A549 (cell line): Measurements from ENCODE around the gene TAF4. TPM values are rescaled to one million over a fixed set of nuclear protein-coding genes. Genes with fewer than 3 reads are reported as not detected.

Experiments used
- ATAC-seq, 2 experiments: fragments of 200-7000 bp in 1 of 2; fragments of >200 bp in 1 of 2; cut with Nextera tagmentation in 1 of 2; cut with Tn5 transposase in 1 of 2; 3 replicates each; pipeline versions ENCODE4 v1.8.0 to v1.9.1; 2018 to 2020; ENCODE audit warnings: mild to moderate bottlenecking in 1 of 2, moderate library complexity in 1 of 2
- CTCF ChIA-PET: fragments of 300-600 bp; sonication (Branson Sonifier 250); formaldehyde crosslinking; extraction: SDS; loops from one replicate; lab custom pipeline; 2021; ENCODE audit warnings: antibody characterized with exemption, inconsistent platforms; lab: Yijun Ruan, JAX
- POLR2A ChIA-PET: fragments of 350-600 bp; formaldehyde crosslinking; extraction: SDS; loops from one replicate; lab custom pipeline; 2021; ENCODE audit warnings: antibody characterized with exemption, inconsistent platforms; lab: Yijun Ruan, JAX
- DNase-seq, 2 experiments: peaks; one replicate each; pipeline versions ENCODE4 v3.0.0 to v3.0.0-alpha.2; 2011 to 2016; ENCODE audit warnings: low read depth in 1 of 2, low spot score in 1 of 2
- FAIRE-seq: peaks from 2 replicates; lab custom pipeline; 2011; peaks lifted over from hg19 to GRCh38; lab: Jason Lieb, UNC
- H3K27ac ChIP-seq, 2 experiments: fragments of >200 bp; sonication (Bioruptor Twin); formaldehyde crosslinking; 3 replicates each; pipeline ENCODE4 v1.5.1; 2016 to 2017
- H3K4me1 ChIP-seq: fragments of >200 bp; sonication (Bioruptor Twin); formaldehyde crosslinking; 3 replicates; pipeline ENCODE4 v1.6.1; 2016
- H3K4me2 ChIP-seq: fragments of >200 bp; sonication (Bioruptor Twin); formaldehyde crosslinking; 3 replicates; pipeline ENCODE4 v1.6.1; 2016
- H3K4me3 ChIP-seq: fragments of >200 bp; sonication (Bioruptor Twin); formaldehyde crosslinking; 3 replicates; pipeline ENCODE4 v1.5.1; 2016
- H3K9me3 ChIP-seq: fragments of >200 bp; sonication (Bioruptor Twin); formaldehyde crosslinking; 3 replicates; pipeline ENCODE4 v1.6.1; 2016
- ATOH8 ChIP-seq: fragments of 250-450 bp; sonication (Bioruptor Pico); IDR thresholded peaks from 2 replicates; pipeline ENCODE4 v1.5.0; 2020; ENCODE audit warnings: low read depth, mild to moderate bottlenecking, moderate library complexity
- BHLHE40 ChIP-seq: IDR thresholded peaks from 2 replicates; pipeline ENCODE4 v1.6.1; 2012; ENCODE audit warnings: low read depth, low read length, inconsistent platforms
- CBX2 ChIP-seq: fragments of 200-600 bp; sonication (generic); IDR thresholded peaks from 2 replicates; pipeline ENCODE4 v1.6.1; 2016; ENCODE audit warnings: low read depth, mild to moderate bottlenecking, borderline replicate concordance
- CHD4 ChIP-seq: fragments of 200-600 bp; sonication (generic); IDR thresholded peaks from 2 replicates; pipeline ENCODE4 v1.6.1; 2016; ENCODE audit warnings: antibody characterized with exemption, mild to moderate bottlenecking, borderline replicate concordance
- CTCF ChIP-seq: fragments of >200 bp; sonication (Bioruptor Twin); formaldehyde crosslinking; IDR thresholded peaks from 3 replicates; pipeline ENCODE4 v1.5.1; 2016
- FOSB ChIP-seq: fragments of 250-450 bp; sonication (Bioruptor Pico); IDR thresholded peaks from 2 replicates; pipeline ENCODE4 v1.5.0; 2020; ENCODE audit warnings: mild to moderate bottlenecking, moderate library complexity
- HEYL ChIP-seq: fragments of 250-450 bp; sonication (Bioruptor Pico); IDR thresholded peaks from 2 replicates; pipeline ENCODE4 v1.8.0; 2021; ENCODE audit warnings: mild to moderate bottlenecking, moderate library complexity
- HOXB5 ChIP-seq: fragments of 250-450 bp; sonication (Bioruptor Pico); IDR thresholded peaks from 2 replicates; pipeline ENCODE4 v1.5.0; 2020; ENCODE audit warnings: mild to moderate bottlenecking, moderate library complexity
- MAFK ChIP-seq: fragments of 450-650 bp; IDR thresholded peaks from 2 replicates; pipeline ENCODE4 v1.6.1; 2014; ENCODE audit not compliant: partially characterized antibody
- NFE2L2 ChIP-seq: fragments of 150-350 bp; conservative IDR thresholded peaks from 2 replicates; pipeline ENCODE4 v1.6.1; 2014; ENCODE audit warnings: low read length
- NR3C1 ChIP-seq: fragments of >200 bp; sonication (Bioruptor Twin); formaldehyde crosslinking; IDR thresholded peaks from 3 replicates; pipeline ENCODE4 v1.6.1; 2017
- PHF8 ChIP-seq: fragments of 200-600 bp; sonication (generic); IDR thresholded peaks from 2 replicates; pipeline ENCODE4 v1.6.1; 2016; ENCODE audit warnings: low read depth, mild to moderate bottlenecking, antibody characterized with exemption, moderate library complexity, borderline replicate concordance
- POLR2AphosphoS2 ChIP-seq: conservative IDR thresholded peaks from 2 replicates; pipeline ENCODE4 v1.6.1; 2012; ENCODE audit warnings: low read length, improper control_type of control experiment, inconsistent platforms
- RFX5 ChIP-seq: fragments of 450-650 bp; IDR thresholded peaks from 2 replicates; pipeline ENCODE4 v1.7.1; 2014; ENCODE audit warnings: antibody characterized with exemption, mild to moderate bottlenecking, moderate library complexity
- SMC3 ChIP-seq: fragments of >200 bp; sonication (Bioruptor Twin); formaldehyde crosslinking; IDR thresholded peaks from 3 replicates; pipeline ENCODE4 v1.6.1; 2018; ENCODE audit warnings: inconsistent platforms
- TP53 ChIP-seq: fragments of 250-450 bp; sonication (Bioruptor Pico); IDR thresholded peaks from 2 replicates; pipeline ENCODE4 v1.5.0; 2021; ENCODE audit warnings: mild to moderate bottlenecking, moderate library complexity
- USF2 ChIP-seq: fragments of 450-650 bp; IDR thresholded peaks from 2 replicates; pipeline ENCODE4 v1.6.1; 2014; ENCODE audit warnings: antibody characterized with exemption
- ZSCAN20 ChIP-seq: fragments of 250-450 bp; sonication (Bioruptor Pico); IDR thresholded peaks from 2 replicates; pipeline ENCODE4 v1.8.0; 2022; ENCODE audit warnings: mild to moderate bottlenecking, moderate library complexity
- WGBS: methylation state at CpG from one replicate; pipeline ENCODE4 v1.1.6; 2017; ENCODE audit errors: missing lambda C conversion rate; 5-methylcytosine and 5-hydroxymethylcytosine counted together
- polyA plus RNA-seq, 4 experiments: library from polyadenylated mRNA; depleted of rRNA in 3 of 4; stranded (reverse); fragments of >200 nt; fragmentation: RNase III in 1 of 4; extraction: RNeasy Plus Mini Kit Qiagen cat#74134 plus additional on column Dnase treatment in 1 of 4; gene quantifications; 2 replicates in 3 of 4; 3 replicates in 1 of 4; pipeline ENCODE4 v1.2.3, GENCODE V29; 2011 to 2017
- TF ChIP-seq, protein P1 (sequence below): fragments of 150-350 bp; IDR thresholded peaks from 2 replicates; pipeline ENCODE4 v1.6.1; 2014; ENCODE audit warnings: low read depth, mild to moderate bottlenecking, low read length
- TF ChIP-seq, protein P2 (sequence below): fragments of >200 bp; sonication (Bioruptor Twin); formaldehyde crosslinking; IDR thresholded peaks from 3 replicates; pipeline ENCODE4 v1.6.1; 2016
- TF ChIP-seq, protein P3 (sequence below): IDR thresholded peaks from 2 replicates; pipeline ENCODE4 v1.6.1; 2012; ENCODE audit warnings: low read depth, borderline replicate concordance
- TF ChIP-seq, protein P4 (sequence below): IDR thresholded peaks from 2 replicates; pipeline ENCODE4 v1.6.1; 2012

The TAF4 gene
- polyA plus RNA-seq, 2 of the 4 experiments (the other 2 are of a cell fraction), result 6.1 to 11.0 TPM

GRCh38 chr20:62008643-62009183, 57.0 kb downstream of the TAF4 start (continued):
- TF ChIP-seq, protein P1, sequence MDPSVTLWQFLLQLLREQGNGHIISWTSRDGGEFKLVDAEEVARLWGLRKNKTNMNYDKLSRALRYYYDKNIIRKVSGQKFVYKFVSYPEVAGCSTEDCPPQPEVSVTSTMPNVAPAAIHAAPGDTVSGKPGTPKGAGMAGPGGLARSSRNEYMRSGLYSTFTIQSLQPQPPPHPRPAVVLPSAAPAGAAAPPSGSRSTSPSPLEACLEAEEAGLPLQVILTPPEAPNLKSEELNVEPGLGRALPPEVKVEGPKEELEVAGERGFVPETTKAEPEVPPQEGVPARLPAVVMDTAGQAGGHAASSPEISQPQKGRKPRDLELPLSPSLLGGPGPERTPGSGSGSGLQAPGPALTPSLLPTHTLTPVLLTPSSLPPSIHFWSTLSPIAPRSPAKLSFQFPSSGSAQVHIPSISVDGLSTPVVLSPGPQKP, result no peak
- TF ChIP-seq HOXB5 (CRISPR knock-in tag), result no peak
- TF ChIP-seq, protein P2, sequence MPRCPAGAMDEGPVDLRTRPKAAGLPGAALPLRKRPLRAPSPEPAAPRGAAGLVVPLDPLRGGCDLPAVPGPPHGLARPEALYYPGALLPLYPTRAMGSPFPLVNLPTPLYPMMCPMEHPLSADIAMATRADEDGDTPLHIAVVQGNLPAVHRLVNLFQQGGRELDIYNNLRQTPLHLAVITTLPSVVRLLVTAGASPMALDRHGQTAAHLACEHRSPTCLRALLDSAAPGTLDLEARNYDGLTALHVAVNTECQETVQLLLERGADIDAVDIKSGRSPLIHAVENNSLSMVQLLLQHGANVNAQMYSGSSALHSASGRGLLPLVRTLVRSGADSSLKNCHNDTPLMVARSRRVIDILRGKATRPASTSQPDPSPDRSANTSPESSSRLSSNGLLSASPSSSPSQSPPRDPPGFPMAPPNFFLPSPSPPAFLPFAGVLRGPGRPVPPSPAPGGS, result no peak
- TF ChIP-seq CHD4, result no peak

- no peak overlapping the region for H3K27ac ChIP-seq
- FAIRE-seq (no peak), DNase-seq (no peak), ATAC-seq (no peak)
- H3K9me3 ChIP-seq, result no peaks in the 10 kb centered on the region
- POLR2A ChIA-PET, result no interaction called here
- H3K4me1 ChIP-seq, result no peaks in the 10 kb centered on the region
- H3K4me2 ChIP-seq, result no peak overlapping the region
- TF ChIP-seq NR3C1 (no peak), FOSB (CRISPR knock-in tag) (no peak), SMC3 (no peak), CBX2 (no peak), POLR2AphosphoS2 (no peak), RFX5 (no peak), NFE2L2 (no peak), CTCF (no peak), BHLHE40 (no peak), USF2 (no peak), ZSCAN20 (CRISPR knock-in tag) (no peak), PHF8 (no peak), ATOH8 (CRISPR knock-in tag) (no peak), MAFK (no peak), HEYL (no peak), TP53 (CRISPR knock-in tag) (no peak)
- TF ChIP-seq, protein P3, sequence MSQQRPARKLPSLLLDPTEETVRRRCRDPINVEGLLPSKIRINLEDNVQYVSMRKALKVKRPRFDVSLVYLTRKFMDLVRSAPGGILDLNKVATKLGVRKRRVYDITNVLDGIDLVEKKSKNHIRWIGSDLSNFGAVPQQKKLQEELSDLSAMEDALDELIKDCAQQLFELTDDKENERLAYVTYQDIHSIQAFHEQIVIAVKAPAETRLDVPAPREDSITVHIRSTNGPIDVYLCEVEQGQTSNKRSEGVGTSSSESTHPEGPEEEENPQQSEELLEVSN, result no peak
- TF ChIP-seq, protein P4, sequence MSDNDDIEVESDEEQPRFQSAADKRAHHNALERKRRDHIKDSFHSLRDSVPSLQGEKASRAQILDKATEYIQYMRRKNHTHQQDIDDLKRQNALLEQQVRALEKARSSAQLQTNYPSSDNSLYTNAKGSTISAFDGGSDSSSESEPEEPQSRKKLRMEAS, result no peak
- TF ChIP-seq, protein P1, result no peak
- WGBS, result 94% methylated on average over 17 of the region's 17 CpGs
- CTCF ChIA-PET, result interaction anchor here (1.5 kb wide), 1 partner anchor 149 kb away, joined by 3 read pairs; no protein-coding TSS in a partner anchor
- H3K4me3 ChIP-seq, result no peak overlapping the region
These were observed 58.5 kb downstream of the TAF4 start for GRCh38 chr20:62007127-62007647.
